Activated T-cell treated with anti-CD3 and anti-CD28 coated beads, Interleukin-2, amount 50 U/mL, for 4 hours (primary cell): Measurements from ENCODE around the gene PTGS1. TPM values are rescaled to one million over a fixed set of nuclear protein-coding genes. Genes with fewer than 3 reads are reported as not detected.
A peak's percentile ranks its signal among the peaks of the same experiment; 100 is the strongest.
"Not testable (repeated sequence)": the region's sequence is repeated elsewhere in the genome, so short reads cannot be mapped to it uniquely, and the experiment has no call there.

Experiments used
- ATAC-seq, 2 donors: fragments of 200-7000 bp; cut with Tn5 transposase; one replicate each; pipeline ENCODE4 v1.10.0; 2021
- DNase-seq: peaks from one replicate; pipeline ENCODE4 v3.0.0-alpha.2; 2020
- H3K27me3 Mint-ChIP-seq: one replicate; pipeline ENCODE4 v1.8.0; 2021; ENCODE audit warnings: low read depth, mixed read lengths
- H3K36me3 Mint-ChIP-seq: one replicate; pipeline ENCODE4 v1.8.0; 2022; ENCODE audit warnings: mixed read lengths; ENCODE audit not compliant: insufficient read depth
- H3K4me1 Mint-ChIP-seq: one replicate; pipeline ENCODE4 v1.8.0; 2021; ENCODE audit warnings: low read depth, mixed read lengths
- H3K4me3 Mint-ChIP-seq: one replicate; pipeline ENCODE4 v1.8.0; 2021; ENCODE audit warnings: mild to moderate bottlenecking, moderate library complexity, mixed read lengths
- H3K9me3 Mint-ChIP-seq: one replicate; pipeline ENCODE4 v1.8.0; 2021; ENCODE audit warnings: mixed read lengths
- total RNA-seq, 3 donors: library from RNA; stranded (reverse); gene quantifications; one replicate each; pipeline ENCODE4 v1.2.1, GENCODE V29; 2021

PTGS1 gene
- total RNA-seq, 3 donors from 2014 or later: 0.18 to 0.35 (median 0.35) TPM

DNA sequence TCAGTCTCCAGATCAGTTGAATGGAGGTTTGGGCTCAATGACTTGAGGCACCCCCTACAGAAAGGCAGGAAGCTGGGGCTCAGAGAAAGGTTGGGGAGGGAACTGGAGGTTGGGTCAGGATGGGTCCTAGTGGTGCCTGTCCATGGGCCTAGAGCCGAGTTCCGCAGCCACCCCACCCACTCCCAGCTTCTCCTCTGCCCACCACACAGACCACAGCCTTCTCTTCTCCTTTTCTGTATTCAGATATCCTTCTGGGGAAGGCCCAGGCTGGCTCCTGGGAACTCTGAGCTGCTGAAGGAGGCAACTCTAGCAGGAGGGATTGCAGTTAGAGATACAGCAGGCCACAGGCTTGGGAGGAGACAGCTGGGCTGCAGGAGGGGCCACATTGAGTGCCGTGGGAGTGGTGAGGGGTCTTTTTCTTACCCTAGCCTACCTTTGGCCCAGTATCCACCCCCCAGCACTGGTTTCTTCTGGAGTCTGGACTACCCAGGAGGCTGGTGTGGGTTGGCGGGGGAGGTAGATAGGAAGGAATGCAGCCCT lies 15.4 kb upstream of the PTGS1 start:
- no peak for ATAC-seq
- no peak for DNase-seq
- Mint-ChIP-seq H3K4me1 (no peaks in the 10 kb centered on the region), H3K27me3 (peaks cover 7% of the 10 kb centered on the region), H3K36me3 (no peaks in the 10 kb centered on the region), H3K4me3 (no peak overlapping the region), H3K9me3 (peaks cover 8% of the 10 kb centered on the region)

DNA sequence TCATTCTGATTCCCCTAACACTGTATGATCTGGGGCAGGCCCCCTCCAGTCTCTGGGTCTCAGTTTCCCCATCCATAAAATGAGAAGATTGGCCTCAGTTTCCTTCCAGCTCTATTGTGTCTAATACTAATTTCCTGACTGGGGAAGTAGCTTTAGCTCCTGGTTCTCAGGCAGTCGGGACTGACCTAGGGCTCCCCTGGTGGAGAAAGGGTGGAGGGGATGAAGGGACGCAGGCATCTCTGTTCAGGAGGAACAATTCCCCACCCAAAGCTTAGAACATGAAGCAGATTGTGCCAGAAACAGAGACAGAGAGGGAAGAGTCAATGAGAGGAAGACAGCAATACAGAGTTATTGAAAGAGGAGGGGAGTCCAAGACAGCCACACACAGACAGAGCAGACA lies 14.2 kb upstream of the PTGS1 start:
- ATAC-seq (no peak), DNase-seq (no peak)
- Mint-ChIP-seq H3K4me1 (no peaks in the 10 kb centered on the region), H3K36me3 (no peaks in the 10 kb centered on the region), H3K27me3 (peaks cover 5% of the 10 kb centered on the region), H3K9me3 (peaks cover 8% of the 10 kb centered on the region), H3K4me3 (no peak overlapping the region)

DNA sequence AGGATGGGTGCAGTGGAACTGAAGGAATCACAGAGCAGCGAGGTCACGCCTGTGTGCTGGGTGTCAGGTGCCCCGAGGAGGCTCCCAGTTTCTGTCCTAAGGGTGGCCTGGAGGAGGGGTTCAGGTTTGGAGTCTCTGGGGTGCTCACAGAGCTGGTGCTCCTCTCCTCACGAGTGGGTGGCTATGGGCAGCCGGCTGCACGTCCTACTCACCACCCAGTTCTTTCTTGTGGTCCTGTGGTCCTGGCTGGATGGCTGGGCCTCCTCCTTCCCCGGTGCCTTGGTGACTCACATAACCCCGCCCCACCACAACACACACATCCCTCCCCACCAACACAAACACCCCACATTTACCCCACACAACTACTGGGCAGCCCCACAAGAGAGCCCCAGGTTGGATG lies 9.9 kb upstream of the PTGS1 start:
- Mint-ChIP-seq H3K9me3 (peaks cover 4% of the 10 kb centered on the region), H3K4me3 (no peak overlapping the region), H3K36me3 (no peaks in the 10 kb centered on the region), H3K27me3 (peaks cover 5% of the 10 kb centered on the region), H3K4me1 (no peaks in the 10 kb centered on the region)
- ATAC-seq (no peak), DNase-seq (no peak)

DNA sequence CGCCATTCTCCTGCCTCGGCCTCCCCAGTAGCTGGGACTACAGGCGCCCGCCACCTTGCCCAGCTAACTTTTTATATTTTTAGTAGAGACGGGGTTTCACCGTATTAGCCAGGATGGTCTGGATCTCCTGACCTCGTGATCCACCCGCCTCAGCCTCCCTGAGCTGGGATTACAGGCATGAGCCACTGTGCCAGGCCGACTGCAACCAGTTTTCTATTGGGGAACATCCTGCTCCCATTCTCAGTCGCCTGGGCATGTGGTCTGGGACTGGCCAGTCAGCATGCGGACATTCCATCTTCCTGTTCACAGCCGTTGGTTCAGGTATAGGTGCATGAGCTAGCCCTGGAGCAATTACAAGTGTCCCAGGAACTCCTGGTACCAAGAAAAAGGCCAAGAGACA lies 7.7 kb upstream of the PTGS1 start:
- H3K4me3 Mint-ChIP-seq, H3K4me1 Mint-ChIP-seq, H3K27me3 Mint-ChIP-seq, DNase-seq, H3K36me3 Mint-ChIP-seq, H3K9me3 Mint-ChIP-seq, ATAC-seq: not testable (repeated sequence)

DNA sequence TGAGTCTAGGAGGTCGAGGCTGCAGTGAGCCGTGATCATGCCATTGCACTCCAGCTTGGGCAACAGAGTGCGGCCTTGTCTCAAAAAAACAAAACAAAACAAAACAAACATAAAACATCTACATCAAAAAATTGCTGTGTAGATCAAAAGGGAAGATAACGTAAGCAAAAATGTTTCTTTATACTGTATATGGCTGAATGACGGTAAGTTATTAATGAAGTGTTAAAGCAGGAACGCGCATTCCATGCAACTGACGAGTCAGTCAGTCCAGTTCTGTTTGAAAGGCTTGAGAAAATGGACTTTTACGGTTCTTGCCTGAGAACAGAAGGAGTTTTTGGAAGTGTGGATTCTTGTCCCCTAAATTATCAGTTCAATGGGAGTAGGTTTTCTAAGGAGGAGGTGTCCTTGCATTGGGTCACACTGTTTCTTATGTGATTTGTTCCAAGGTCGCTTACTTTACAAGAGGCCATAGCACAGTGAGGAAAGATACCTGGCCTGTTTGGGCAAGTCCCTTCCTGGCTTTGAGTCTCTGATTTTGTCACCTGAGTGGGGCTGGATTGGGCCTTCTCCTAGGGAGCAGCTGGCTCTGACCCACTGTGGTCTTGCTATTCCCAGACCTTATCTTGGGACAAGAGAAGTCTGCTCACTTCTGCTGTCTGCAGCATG lies 6.6 kb upstream of the PTGS1 start:
- ATAC-seq (no peak), DNase-seq (no peak)
- Mint-ChIP-seq H3K4me1 (no peaks in the 10 kb centered on the region), H3K36me3 (no peaks in the 10 kb centered on the region), H3K9me3 (no peaks in the 10 kb centered on the region), H3K4me3 (no peak overlapping the region), H3K27me3 (peaks cover 3% of the 10 kb centered on the region)

DNA sequence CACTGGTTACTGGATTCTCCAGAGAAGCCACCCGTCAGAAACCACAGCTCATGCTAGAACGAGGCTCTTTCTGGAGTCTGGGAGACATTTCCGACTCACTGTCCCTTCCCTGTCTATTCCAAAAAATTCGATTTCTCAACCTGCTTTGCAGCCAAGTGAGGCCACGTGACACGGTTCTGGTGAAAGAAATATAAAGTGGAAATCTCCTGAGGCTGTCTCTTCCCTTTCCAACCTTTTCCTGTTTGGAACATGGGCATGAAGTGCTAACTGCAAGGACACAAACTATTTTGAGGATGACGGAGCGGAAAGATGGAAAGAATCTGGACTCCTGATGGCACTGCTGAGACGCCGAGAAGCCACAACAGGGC lies 6.1 kb upstream of the PTGS1 start:
- DNase-seq (no peak), ATAC-seq (no peak)
- H3K36me3 Mint-ChIP-seq: no peaks in the 10 kb centered on the region

DNA sequence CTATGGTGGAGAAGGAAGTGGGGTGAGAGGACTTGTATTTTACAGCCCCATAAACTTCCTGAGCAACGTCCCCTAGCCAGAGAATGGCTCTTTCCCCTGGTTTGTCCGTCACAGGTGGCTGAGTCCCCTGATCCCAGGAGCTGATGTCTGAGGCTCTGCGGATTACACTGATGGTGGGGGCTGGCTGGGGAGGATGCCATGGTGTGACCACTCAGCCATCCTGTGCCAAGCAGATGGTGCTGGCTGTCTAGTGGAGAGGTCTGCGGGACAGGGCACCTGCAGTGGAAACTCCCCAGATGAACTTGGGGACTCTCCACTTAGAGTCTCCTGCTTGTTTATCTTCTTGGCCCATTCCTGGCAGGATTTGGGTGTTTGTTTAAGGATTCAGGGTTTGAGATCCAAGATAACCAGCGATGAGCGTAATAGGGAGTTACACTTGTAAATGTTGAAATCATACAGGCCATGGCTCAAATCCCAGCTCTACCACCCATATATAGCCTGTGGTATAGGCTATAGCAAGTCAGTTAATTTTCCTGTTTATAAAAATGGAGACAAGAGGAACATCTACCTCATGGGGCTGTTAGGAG lies 4.7 kb upstream of the PTGS1 start:
- DNase-seq (no peak), ATAC-seq (no peak)
- Mint-ChIP-seq H3K9me3 (no peaks in the 10 kb centered on the region), H3K4me1 (peaks cover 3% of the 10 kb centered on the region), H3K4me3 (no peak overlapping the region), H3K27me3 (peaks cover 10% of the 10 kb centered on the region), H3K36me3 (no peaks in the 10 kb centered on the region)

More for the DNA sequence above, 6.1 kb upstream of the PTGS1 start:
- Mint-ChIP-seq H3K4me1 (no peaks in the 10 kb centered on the region), H3K9me3 (no peaks in the 10 kb centered on the region), H3K4me3 (no peak overlapping the region), H3K27me3 (peaks cover 3% of the 10 kb centered on the region)

DNA sequence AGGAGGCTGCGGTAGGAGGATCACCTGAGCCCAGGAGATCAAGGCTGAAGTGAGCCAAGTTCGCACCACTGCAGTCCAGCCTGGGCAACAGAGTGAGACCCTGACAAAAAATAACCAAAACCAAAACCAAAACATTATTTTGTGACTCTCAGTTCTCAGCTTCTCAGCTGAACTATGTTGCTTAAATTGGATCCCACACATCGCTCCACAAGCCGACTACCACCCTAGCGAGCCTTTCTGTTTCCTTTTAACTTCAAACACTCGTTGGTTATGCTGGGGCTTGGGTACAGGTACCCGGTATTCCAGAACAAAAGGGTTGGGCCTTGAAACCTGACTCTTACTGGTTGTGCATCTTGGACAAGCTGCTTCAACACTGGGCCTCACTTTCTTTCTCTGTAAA lies 3.8 kb upstream of the PTGS1 start:
- Mint-ChIP-seq H3K9me3 (no peaks in the 10 kb centered on the region), H3K4me3 (no peak overlapping the region), H3K27me3 (peaks cover 13% of the 10 kb centered on the region), H3K4me1 (peaks cover 9% of the 10 kb centered on the region), H3K36me3 (no peaks in the 10 kb centered on the region)
- no peak for DNase-seq
- no peak for ATAC-seq

DNA sequence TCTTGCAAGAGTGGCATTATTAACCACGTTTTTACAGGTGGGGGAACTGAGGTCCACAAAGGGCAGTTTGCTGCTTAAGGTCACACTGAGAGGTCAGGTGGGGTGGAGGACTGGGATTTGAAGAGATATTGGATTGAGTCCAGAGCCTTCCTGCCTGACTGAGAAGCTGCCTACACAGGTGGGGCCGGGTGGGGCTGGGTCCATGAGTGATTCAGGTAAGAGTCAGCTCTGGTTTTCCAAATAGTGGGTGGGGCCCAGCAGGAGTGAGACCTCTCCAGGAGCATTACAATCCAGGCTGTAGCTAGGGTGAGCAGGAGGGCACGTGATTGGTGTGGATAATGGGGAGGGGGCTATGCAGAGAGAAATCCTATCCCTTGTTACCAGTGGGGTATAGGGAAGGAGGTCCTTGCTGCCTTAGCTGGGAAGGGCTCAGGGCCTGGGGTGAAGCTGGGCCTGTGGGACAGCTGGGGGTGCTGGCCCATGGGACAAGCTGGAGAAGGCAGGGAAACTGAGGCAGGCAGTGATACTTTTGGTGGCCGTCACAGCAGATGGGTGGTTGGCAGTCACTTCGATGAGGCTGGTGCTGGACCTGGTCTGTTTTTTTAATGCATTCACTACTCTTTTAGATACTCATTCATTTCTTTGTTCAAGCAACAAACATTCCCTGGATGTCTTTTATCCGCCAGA lies 2.9 kb upstream of the PTGS1 start:
- Mint-ChIP-seq H3K9me3 (no peaks in the 10 kb centered on the region), H3K36me3 (no peaks in the 10 kb centered on the region), H3K27me3 (peaks cover 21% of the 10 kb centered on the region), H3K4me1 (peaks cover 12% of the 10 kb centered on the region), H3K4me3 (no peak overlapping the region)
- DNase-seq (no peak), ATAC-seq (no peak)

DNA sequence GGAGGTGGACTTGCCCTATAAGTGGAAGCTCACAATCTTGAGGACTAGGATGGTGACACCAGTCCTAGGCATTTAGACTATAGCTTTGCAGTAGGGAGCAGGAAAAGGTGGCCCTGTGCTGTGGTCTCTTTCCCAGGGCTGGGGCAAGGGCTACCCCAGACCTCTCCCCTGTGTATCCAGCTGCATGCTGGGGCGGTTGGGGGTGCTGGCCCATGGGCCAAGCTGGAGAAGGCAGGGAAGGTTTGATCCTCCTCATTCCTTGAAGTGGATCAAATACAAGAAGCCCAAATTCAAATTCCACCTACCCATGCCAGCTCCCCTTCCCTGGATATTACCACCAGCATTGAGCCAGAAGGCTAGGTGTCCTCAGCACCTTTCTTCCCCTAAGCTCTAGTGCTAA lies 2.2 kb upstream of the PTGS1 start:
- ATAC-seq: no peak
- Mint-ChIP-seq H3K4me1 (peaks cover 12% of the 10 kb centered on the region), H3K27me3 (peaks cover 25% of the 10 kb centered on the region), H3K9me3 (no peaks in the 10 kb centered on the region), H3K4me3 (no peak overlapping the region), H3K36me3 (no peaks in the 10 kb centered on the region)
- no peak for DNase-seq

DNA sequence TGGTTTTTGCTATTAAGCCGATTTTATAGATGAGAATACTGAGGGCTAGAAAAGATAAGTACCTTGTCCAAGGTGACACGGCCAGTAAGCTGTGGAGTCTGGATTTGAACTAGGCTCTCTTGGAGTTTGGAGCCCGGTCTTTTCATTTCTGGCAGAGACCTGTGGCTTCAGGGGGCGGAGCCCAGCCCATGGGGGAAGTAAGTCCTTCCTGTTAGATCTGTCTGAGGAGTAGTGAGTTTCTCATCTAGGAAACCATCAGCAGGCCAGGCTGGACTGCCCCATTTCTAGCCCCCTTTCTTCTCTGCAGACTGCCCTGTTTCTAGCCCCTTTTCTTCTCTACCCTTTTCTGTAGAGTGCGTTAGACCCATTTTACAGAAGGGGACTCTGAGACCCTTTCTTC lies 521 bp upstream of the PTGS1 start:
- Mint-ChIP-seq H3K4me3 (peak overlapping the region; percentile 69), H3K4me1 (peaks cover 12% of the 10 kb centered on the region), H3K9me3 (no peaks in the 10 kb centered on the region), H3K36me3 (no peaks in the 10 kb centered on the region), H3K27me3 (peaks cover 29% of the 10 kb centered on the region)
- ATAC-seq: no peak
- DNase-seq: no peak

DNA sequence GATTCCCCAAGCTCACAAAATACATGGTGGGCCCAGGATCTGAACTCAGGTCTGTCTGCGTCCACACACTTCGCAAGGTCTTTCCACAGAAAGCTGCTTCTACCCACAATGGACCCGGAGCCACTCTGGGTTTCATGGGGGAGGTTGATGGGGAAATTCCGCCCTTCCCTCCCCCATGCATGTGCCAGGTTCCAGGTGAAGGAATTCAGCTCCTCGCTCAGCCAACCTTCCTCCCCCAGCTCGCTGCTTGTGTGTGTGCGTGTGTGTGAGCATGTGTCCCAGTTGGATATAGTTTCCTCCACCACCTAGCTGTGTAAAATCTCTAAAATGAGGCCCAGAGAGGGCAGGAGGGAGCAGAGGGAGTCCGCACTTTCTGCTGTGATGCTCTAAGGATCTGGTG lies 1.0 kb downstream of the PTGS1 start:
- peaks cover 12% of the 10 kb centered on the region for H3K4me1 Mint-ChIP-seq
- no peaks in the 10 kb centered on the region for H3K36me3 Mint-ChIP-seq
- ATAC-seq (no peak), DNase-seq (no peak)
- no peak overlapping the region for H3K4me3 Mint-ChIP-seq
- no peaks in the 10 kb centered on the region for H3K9me3 Mint-ChIP-seq
- H3K27me3 Mint-ChIP-seq: peaks cover 34% of the 10 kb centered on the region

DNA sequence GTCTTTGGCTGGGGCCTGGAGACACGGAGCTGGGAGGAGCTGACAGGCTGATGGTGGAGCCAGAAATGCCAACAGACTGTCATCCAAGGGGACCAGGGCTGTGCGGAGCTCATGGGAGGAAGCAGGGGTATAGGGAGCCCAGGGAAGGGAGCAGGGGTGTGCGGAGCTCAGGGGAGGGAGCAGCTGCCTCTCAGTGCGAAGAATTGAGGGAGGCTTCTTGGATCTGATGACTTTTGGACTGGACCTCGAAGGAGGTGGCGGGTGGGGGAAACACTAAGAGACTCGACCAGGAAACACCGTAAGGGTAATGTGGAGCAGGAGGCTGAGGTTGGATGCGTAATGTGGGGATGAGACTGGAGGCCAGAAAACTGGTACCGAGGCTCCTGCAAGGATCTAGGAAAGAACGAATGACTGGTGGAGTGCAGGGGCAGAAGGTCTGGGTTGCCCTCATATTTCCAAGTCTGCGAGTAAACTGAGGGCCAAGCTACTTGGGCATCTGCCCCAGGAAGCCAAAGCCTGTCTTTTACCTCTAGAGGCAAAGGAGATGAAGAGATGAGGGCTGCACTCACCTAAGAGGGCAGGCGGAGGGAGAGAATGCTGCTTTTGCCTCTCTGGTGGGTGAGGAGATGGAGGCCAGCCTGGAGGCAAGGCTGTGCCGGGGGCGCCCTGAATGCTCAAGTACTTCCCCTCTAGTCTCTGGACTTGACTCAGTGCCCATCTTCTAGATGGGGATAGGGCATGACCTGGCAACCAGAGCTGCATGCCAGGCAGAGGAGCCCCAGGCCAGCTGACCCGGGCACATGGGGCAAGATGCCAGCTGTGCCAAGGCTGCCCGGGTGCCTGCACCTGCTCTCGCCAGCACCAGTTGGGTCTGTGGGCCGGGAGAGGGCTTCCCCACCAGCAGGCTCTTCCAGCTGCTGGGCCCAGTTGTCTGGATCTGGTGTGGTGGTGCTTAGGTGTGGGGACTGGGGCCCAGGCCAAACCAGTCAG lies 2.3 kb downstream of the PTGS1 start:
- ATAC-seq: no peak
- H3K9me3 Mint-ChIP-seq: no peaks in the 10 kb centered on the region
- H3K4me1 Mint-ChIP-seq: peaks cover 12% of the 10 kb centered on the region
- H3K27me3 Mint-ChIP-seq: peaks cover 37% of the 10 kb centered on the region
- DNase-seq: no peak
- H3K4me3 Mint-ChIP-seq: no peak overlapping the region
- H3K36me3 Mint-ChIP-seq: no peaks in the 10 kb centered on the region

DNA sequence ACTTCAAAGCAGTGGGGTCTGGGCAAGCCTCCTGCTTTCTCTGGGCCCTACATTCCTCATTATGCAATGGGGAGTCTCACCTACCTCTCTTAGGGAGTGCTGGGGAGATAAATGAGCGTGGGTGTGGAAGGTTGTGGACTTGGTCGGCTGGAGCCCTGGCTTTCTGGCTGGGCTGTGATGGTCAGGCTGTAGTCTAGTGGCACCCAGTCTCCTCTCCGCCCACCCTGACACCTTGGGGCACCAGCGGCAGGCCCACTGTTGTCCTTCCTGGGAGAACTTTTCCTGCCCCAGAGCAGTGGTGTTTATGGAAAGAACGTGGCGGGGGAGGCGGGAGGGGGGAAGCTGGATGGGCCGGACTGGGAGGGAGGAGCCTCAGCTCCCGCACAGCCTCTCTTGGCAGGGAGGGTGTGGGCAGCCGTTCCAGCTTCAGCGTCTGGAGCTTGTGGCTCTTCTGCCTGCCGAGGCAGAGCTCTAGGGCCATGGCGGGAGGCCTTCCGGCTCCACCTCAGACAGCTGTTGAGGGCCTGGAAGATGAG lies 4.1 kb downstream of the PTGS1 start:
- no peak for ATAC-seq
- Mint-ChIP-seq H3K27me3 (peaks cover 37% of the 10 kb centered on the region), H3K36me3 (no peaks in the 10 kb centered on the region), H3K4me1 (peaks cover 12% of the 10 kb centered on the region), H3K4me3 (no peak overlapping the region), H3K9me3 (peaks cover 10% of the 10 kb centered on the region)
- no peak for DNase-seq
